ENCODE data around the gene VPS33B.

Gene VPS33B

DNA sequence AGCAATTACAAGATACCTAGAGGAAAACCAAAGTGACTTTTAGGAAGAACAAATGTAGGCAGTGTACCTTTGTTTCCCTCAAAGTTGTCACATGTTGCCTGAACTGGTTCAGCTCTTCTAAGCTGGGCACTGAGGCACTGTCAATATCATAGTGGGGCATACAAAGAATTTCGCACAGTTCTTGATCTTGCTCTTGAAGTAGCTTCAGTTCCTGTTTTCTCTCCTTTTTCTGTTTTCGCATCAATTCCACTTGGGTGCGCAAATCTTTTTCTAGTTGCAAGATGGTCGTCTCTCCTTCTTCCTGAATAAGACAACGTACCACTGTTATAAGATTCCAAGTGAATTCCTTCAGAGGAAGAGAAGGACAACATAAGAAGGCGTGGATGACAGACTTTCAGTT, 40.7 kb downstream of the VPS33B start:
- H3K79me2 ChIP-seq (ENCODE audit: control insufficient read depth, insufficient read depth, low read length, unreplicated experiment), result peaks cover 41% of the 10 kb centered on the region
- H3K27ac ChIP-seq (ENCODE audit: low read depth, low read length), result peak overlapping the region; percentile 14; the same call in 1 of the 2 replicates
- H3K27me3 ChIP-seq (ENCODE audit: insufficient read depth, low read length), result no peaks in the 10 kb centered on the region
- H3K4me3 ChIP-seq (ENCODE audit: low read depth, low read length), result no peak overlapping the region
- peaks cover 30% of the 10 kb centered on the region for H3K36me3 ChIP-seq (ENCODE audit: insufficient read depth, low read length)
- H2AFZ ChIP-seq (ENCODE audit: low read length, unreplicated experiment), result no peak overlapping the region
- peaks cover 15% of the 10 kb centered on the region for H3K4me1 ChIP-seq (ENCODE audit: control insufficient read depth, insufficient read depth, low read length, unreplicated experiment)

DNA sequence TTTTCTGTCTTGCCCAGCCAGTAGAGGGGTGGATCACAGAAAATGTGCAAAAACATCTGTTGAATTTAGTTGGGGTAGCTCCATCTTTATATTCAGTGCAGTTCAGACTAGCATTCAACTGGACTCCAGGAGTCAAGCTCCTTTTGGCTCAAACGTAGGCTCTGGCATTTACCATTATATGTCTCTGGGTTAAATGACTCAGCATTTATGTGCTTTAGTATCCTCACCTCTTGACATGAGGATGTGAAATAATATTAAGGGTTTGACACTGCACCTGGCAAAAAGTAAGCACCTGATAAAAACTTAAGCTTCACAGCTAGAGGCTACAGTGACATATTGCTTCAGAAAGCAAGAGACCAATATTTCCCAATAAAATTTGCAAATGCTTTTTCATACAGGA, 42.8 kb downstream of the VPS33B start:
- Histone ChIP-seq H3K27me3 (ENCODE audit: insufficient read depth, low read length) (no peaks in the 10 kb centered on the region), H3K79me2 (ENCODE audit: control insufficient read depth, insufficient read depth, low read length, unreplicated experiment) (peaks cover 21% of the 10 kb centered on the region), H3K27ac (ENCODE audit: low read depth, low read length) (peak overlapping the region; percentile 17; the same call in 1 of the 2 replicates), H3K36me3 (ENCODE audit: insufficient read depth, low read length) (peaks cover 34% of the 10 kb centered on the region), H2AFZ (ENCODE audit: low read length, unreplicated experiment) (no peak overlapping the region), H3K4me1 (ENCODE audit: control insufficient read depth, insufficient read depth, low read length, unreplicated experiment) (peaks cover 15% of the 10 kb centered on the region), H3K4me3 (ENCODE audit: low read depth, low read length) (no peak overlapping the region)

DNA sequence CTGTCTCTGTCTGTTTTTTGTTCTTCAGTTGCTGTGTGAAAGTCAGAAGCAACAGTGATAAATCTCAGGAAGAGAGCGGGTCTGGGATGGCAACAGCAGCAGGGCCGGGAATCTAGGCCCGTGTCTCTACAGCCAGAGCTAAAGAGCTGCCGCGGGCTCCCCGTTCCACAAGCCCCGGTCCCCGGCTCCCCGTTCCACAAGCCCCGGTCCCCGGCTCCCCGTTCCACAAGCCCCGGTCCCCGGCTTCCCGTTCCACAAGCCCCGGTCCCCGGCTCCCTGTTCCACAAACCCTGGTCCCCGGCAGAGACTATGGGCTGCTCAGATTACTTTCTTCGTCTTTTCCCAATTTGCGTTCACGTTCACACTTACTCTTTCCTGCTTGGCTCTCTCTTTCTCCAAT, 48.2 kb downstream of the VPS33B start:
- H3K4me3 ChIP-seq (ENCODE audit: low read depth, low read length), result no peak overlapping the region
- H3K27me3 ChIP-seq (ENCODE audit: insufficient read depth, low read length), result no peaks in the 10 kb centered on the region
- H2AFZ ChIP-seq (ENCODE audit: low read length, unreplicated experiment), result no peak overlapping the region
- H3K27ac ChIP-seq (ENCODE audit: low read depth, low read length), result no peak overlapping the region
- no peaks in the 10 kb centered on the region for H3K4me1 ChIP-seq (ENCODE audit: control insufficient read depth, insufficient read depth, low read length, unreplicated experiment)
- H3K79me2 ChIP-seq (ENCODE audit: control insufficient read depth, insufficient read depth, low read length, unreplicated experiment), result no peaks in the 10 kb centered on the region
- H3K36me3 ChIP-seq (ENCODE audit: insufficient read depth, low read length), result peaks cover 20% of the 10 kb centered on the region

DNA sequence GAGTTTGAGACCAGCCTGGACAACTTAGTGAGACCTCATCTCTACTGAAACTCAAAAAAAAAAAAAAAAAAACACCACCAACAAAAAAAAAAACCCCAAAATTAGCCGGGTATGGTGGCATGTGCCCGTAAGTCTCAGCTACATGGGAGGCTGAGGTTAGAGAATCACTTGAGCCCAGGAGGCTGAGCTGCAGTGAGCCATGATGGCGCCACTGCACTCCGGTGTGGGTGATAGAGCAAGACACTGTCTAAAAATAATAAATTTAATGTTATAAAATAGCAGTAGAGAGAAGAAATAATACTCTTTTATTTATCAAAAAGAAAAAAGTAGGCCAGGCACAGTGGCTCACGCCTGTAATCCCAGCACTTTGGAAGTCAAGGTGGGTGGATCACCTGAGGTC, 50.3 kb downstream of the VPS33B start:
- Histone ChIP-seq H3K79me2 (ENCODE audit: control insufficient read depth, insufficient read depth, low read length, unreplicated experiment) (no peaks in the 10 kb centered on the region), H3K36me3 (ENCODE audit: insufficient read depth, low read length) (peaks cover 24% of the 10 kb centered on the region), H3K27ac (ENCODE audit: low read depth, low read length) (no peak overlapping the region), H3K4me3 (ENCODE audit: low read depth, low read length) (no peak overlapping the region), H2AFZ (ENCODE audit: low read length, unreplicated experiment) (no peak overlapping the region), H3K4me1 (ENCODE audit: control insufficient read depth, insufficient read depth, low read length, unreplicated experiment) (no peaks in the 10 kb centered on the region), H3K27me3 (ENCODE audit: insufficient read depth, low read length) (no peaks in the 10 kb centered on the region)

DNA sequence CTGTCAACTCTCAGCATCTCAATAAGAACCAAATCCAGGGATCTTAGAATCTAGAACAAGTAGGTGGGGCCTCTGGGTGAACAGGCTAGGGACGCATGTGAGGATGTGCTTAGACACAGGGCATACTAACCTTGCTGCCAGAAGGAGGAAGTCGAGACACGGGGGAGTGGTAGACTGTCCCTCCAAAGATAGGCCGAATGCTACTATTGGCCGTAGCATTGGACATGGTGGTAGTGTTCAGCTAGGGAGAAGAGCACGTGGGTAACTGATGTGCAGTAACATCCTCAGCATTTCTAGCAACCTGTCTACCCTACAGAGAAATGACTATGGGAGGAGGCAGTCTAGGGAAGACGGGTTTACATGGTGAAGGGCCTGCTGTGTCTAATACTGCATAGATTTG, 52.1 kb downstream of the VPS33B start:
- Histone ChIP-seq H3K36me3 (ENCODE audit: insufficient read depth, low read length) (peaks cover 17% of the 10 kb centered on the region), H3K79me2 (ENCODE audit: control insufficient read depth, insufficient read depth, low read length, unreplicated experiment) (no peaks in the 10 kb centered on the region), H3K27ac (ENCODE audit: low read depth, low read length) (no peak overlapping the region), H3K27me3 (ENCODE audit: insufficient read depth, low read length) (no peaks in the 10 kb centered on the region), H3K4me1 (ENCODE audit: control insufficient read depth, insufficient read depth, low read length, unreplicated experiment) (no peaks in the 10 kb centered on the region), H3K4me3 (ENCODE audit: low read depth, low read length) (no peak overlapping the region), H2AFZ (ENCODE audit: low read length, unreplicated experiment) (no peak overlapping the region)

DNA sequence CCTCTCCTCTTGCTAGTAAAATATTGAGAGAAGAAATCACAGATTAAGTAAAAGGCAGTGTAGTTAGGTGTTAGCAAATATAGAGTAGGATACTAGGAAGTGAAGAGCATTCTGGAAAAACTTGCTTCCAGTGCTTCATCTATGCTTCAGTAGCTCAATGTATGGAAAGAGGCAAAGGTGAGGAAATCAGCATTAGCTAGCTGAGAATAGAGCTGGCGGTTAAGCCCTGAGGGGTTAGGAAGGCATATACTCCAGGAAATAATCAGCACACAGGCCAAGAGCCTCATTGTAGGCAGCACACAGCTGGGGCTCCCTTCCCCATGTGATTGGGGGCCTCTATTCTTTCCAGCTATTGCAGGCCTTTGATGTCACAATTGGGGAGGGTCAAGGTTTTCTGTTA, 54.0 kb downstream of the VPS33B start:
- Histone ChIP-seq H3K4me3 (ENCODE audit: low read depth, low read length) (no peak overlapping the region), H3K79me2 (ENCODE audit: control insufficient read depth, insufficient read depth, low read length, unreplicated experiment) (no peaks in the 10 kb centered on the region), H3K27ac (ENCODE audit: low read depth, low read length) (no peak overlapping the region), H3K27me3 (ENCODE audit: insufficient read depth, low read length) (no peaks in the 10 kb centered on the region), H3K4me1 (ENCODE audit: control insufficient read depth, insufficient read depth, low read length, unreplicated experiment) (no peaks in the 10 kb centered on the region), H2AFZ (ENCODE audit: low read length, unreplicated experiment) (no peak overlapping the region), H3K36me3 (ENCODE audit: insufficient read depth, low read length) (peaks cover 22% of the 10 kb centered on the region)

DNA sequence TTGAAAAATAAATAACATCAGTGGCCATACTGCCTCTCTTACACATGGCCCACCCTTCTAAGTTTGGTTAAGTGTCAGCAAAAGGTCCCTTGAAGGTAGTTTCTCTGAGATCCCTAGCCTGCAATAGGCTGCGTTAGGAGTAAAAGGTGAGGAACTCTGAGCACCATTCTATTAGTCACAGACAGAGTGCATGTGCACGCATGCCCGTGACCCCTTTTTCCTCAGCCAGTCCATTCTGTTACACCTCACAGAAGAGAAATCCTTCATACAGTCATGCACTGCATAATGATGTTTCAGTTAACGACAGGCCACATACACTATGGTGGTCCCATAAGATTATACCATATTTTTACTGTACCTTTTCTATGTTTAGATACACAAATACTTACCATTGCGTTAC, 55.2 kb downstream of the VPS33B start:
- Histone ChIP-seq H3K79me2 (ENCODE audit: control insufficient read depth, insufficient read depth, low read length, unreplicated experiment) (no peaks in the 10 kb centered on the region), H3K27me3 (ENCODE audit: insufficient read depth, low read length) (no peaks in the 10 kb centered on the region), H3K27ac (ENCODE audit: low read depth, low read length) (no peak overlapping the region), H3K4me1 (ENCODE audit: control insufficient read depth, insufficient read depth, low read length, unreplicated experiment) (no peaks in the 10 kb centered on the region), H3K4me3 (ENCODE audit: low read depth, low read length) (no peak overlapping the region), H3K36me3 (ENCODE audit: insufficient read depth, low read length) (peaks cover 28% of the 10 kb centered on the region), H2AFZ (ENCODE audit: low read length, unreplicated experiment) (no peak overlapping the region)

DNA sequence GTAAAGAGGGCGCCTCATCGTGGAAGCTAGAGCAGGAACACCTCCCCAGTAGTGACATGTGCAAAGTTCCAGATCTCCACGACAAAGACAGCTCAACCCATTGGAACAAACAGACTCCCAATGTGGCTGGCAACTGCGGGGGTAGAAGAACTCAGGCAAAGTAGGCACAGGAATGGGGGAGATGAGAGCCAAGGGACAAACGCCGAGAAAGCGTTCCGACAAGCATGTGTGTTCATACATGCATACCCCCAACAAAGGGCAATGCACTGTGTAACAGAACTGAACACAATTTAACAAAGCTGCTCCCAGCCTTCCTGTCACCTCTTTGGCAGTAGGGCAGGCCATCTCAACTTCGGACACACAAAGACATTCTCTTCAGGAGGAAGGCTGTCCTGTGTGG, 56.1 kb downstream of the VPS33B start:
- Histone ChIP-seq H3K4me1 (ENCODE audit: control insufficient read depth, insufficient read depth, low read length, unreplicated experiment) (no peaks in the 10 kb centered on the region), H3K27me3 (ENCODE audit: insufficient read depth, low read length) (no peaks in the 10 kb centered on the region), H3K79me2 (ENCODE audit: control insufficient read depth, insufficient read depth, low read length, unreplicated experiment) (no peaks in the 10 kb centered on the region), H3K4me3 (ENCODE audit: low read depth, low read length) (no peak overlapping the region), H3K36me3 (ENCODE audit: insufficient read depth, low read length) (peaks cover 28% of the 10 kb centered on the region), H2AFZ (ENCODE audit: low read length, unreplicated experiment) (no peak overlapping the region), H3K27ac (ENCODE audit: low read depth, low read length) (no peak overlapping the region)

DNA sequence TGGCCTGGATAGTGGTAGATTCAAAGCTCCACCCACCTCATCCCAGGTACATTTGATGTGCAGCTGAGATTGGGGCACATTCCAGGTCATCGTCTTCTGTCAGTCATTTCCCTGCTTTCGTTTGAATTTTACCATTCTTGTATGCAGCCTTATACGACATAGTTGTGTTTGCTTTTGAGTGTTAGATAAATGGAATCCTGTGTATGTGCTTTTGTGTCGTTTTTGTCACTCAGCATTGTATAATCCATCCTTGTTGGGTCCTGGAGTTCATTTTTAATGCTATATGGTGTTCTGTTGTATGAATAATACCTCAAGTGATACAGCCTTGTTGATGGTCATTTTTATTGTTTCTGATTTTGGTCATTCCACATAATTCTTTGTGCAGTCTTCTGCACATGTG, 60.4 kb downstream of the VPS33B start:
- peaks cover 9% of the 10 kb centered on the region for H3K4me1 ChIP-seq (ENCODE audit: control insufficient read depth, insufficient read depth, low read length, unreplicated experiment)
- no peak overlapping the region for H2AFZ ChIP-seq (ENCODE audit: low read length, unreplicated experiment)
- H3K27me3 ChIP-seq (ENCODE audit: insufficient read depth, low read length), result no peaks in the 10 kb centered on the region
- H3K79me2 ChIP-seq (ENCODE audit: control insufficient read depth, insufficient read depth, low read length, unreplicated experiment), result peaks cover 7% of the 10 kb centered on the region
- no peak overlapping the region for H3K4me3 ChIP-seq (ENCODE audit: low read depth, low read length)
- no peak overlapping the region for H3K27ac ChIP-seq (ENCODE audit: low read depth, low read length)
- peaks cover 18% of the 10 kb centered on the region; the same call in 1 of the 2 replicates for H3K36me3 ChIP-seq (ENCODE audit: insufficient read depth, low read length)

DNA sequence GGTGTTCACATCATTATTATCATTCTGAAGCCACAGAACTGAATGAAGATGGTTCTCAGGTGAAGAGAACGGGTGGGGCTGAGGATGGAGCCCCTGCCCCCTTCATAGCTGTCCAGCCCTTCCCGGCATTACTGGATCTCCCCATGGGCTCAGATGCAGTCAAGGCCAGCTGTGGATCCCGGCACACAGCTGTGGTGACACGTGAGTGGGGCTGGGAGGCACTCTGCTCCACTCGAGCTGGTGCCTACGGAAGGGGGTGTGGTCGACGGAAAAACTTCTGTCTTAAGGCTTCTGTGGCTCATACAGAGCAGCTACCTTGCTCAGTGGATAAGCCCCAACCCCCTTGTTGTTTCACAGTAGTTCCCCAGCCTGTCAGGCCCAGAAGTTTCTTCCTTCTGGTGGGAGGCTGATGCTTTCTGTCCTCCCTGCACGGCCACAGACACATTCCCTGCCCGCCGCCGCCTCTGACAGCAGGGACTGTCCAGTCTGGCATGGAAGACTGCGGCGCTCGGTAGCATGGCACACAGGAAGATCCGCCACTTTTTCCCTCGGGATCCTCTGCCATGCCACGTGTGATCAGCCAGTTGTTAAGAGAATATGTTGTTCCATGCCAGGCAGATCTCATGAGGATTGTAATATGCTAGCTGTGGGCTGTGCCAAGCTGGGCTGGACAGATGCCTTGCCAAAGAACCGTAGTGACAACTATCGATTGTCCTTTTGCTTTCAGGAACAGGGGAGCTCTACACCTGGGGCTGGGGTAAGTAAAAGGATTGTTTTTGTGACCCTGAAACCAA, 61.9 kb downstream of the VPS33B start:
- H3K27ac ChIP-seq (ENCODE audit: low read depth, low read length), result no peak overlapping the region
- peaks cover 13% of the 10 kb centered on the region for H3K79me2 ChIP-seq (ENCODE audit: control insufficient read depth, insufficient read depth, low read length, unreplicated experiment)
- H3K27me3 ChIP-seq (ENCODE audit: insufficient read depth, low read length), result no peaks in the 10 kb centered on the region
- no peak overlapping the region for H2AFZ ChIP-seq (ENCODE audit: low read length, unreplicated experiment)
- peaks cover 18% of the 10 kb centered on the region; the same call in 1 of the 2 replicates for H3K36me3 ChIP-seq (ENCODE audit: insufficient read depth, low read length)
- H3K4me1 ChIP-seq (ENCODE audit: control insufficient read depth, insufficient read depth, low read length, unreplicated experiment), result peaks cover 16% of the 10 kb centered on the region
- H3K4me3 ChIP-seq (ENCODE audit: low read depth, low read length), result no peak overlapping the region

DNA sequence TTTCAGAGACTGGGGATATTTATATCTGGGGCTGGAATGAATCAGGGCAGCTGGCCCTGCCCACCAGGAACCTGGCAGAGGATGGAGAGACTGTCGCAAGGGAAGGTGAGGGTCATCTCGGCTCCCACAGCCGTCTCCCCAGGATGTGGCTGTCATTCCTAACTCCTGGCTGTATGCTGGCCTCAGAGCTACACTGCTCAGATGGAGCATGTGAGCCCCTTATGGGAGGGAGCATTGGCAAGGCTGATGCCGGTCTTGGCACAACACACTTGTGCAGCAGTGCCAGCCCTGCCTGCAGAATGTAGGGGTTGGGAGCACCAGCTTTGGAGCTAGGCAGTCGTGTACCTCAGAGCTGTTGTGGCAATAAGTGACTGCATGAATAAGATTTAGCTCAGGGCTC, 62.5 kb downstream of the VPS33B start:
- peaks cover 13% of the 10 kb centered on the region for H3K79me2 ChIP-seq (ENCODE audit: control insufficient read depth, insufficient read depth, low read length, unreplicated experiment)
- no peak overlapping the region for H3K27ac ChIP-seq (ENCODE audit: low read depth, low read length)
- H3K4me1 ChIP-seq (ENCODE audit: control insufficient read depth, insufficient read depth, low read length, unreplicated experiment), result peaks cover 16% of the 10 kb centered on the region
- peaks cover 18% of the 10 kb centered on the region; the same call in 1 of the 2 replicates for H3K36me3 ChIP-seq (ENCODE audit: insufficient read depth, low read length)
- no peak overlapping the region for H3K4me3 ChIP-seq (ENCODE audit: low read depth, low read length)
- no peaks in the 10 kb centered on the region for H3K27me3 ChIP-seq (ENCODE audit: insufficient read depth, low read length)
- no peak overlapping the region for H2AFZ ChIP-seq (ENCODE audit: low read length, unreplicated experiment)
